Activated CD4-positive, alpha-beta T cell treated with anti-CD3 and anti-CD28 coated beads, Interleukin-2, amount 50 U/mL, for 4 hours (primary cell): Measurements from ENCODE around the gene GPATCH4.
"Not testable (repeated sequence)": the region's sequence is repeated elsewhere in the genome, so short reads cannot be mapped to it uniquely, and the experiment has no call there.

Experiments
- DNase-seq, 2 experiments: peaks; one replicate each; pipeline ENCODE4 v3.0.0-alpha.2; 2020

GPATCH4 gene

DNA sequence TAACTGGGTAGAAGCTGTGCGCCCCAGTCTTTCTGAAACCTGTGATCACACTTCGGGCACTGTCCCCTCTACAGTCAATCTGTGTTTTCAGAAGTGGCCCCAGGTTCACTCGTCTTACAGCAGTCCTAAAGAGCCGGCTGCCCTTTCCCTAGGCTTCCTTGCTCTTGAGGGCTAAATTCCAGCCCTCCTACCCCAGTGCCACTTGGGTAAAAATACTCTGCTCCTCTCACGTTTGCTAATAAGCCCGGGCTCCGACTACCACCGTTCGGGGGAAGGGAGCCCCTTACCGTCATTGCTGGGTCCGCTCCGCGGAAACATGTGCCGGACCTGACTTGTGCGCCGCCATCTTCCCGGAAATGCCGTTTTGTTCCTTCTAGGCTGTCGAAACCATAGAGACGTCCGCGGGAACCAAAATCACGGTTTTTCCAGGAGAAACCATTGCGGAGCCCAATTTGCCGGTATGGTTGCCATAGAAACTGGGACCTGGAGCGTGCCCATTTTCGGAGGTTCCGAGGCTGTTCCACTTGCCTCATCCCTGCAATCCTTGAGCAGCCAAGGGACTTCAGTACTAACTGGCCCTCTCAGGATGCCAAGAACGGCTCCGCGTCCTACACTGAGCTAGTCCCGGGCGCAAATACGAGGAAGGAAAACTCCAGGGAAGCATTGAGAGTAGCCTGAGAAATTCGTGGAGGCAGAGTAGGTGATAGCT, at the start of gene GPATCH4:
TSS of gene GPATCH4 (minus strand) at position 358 of the 709 bp plus-strand sequence.
- DNase-seq = peak; percentile 71 to 78

DNA sequence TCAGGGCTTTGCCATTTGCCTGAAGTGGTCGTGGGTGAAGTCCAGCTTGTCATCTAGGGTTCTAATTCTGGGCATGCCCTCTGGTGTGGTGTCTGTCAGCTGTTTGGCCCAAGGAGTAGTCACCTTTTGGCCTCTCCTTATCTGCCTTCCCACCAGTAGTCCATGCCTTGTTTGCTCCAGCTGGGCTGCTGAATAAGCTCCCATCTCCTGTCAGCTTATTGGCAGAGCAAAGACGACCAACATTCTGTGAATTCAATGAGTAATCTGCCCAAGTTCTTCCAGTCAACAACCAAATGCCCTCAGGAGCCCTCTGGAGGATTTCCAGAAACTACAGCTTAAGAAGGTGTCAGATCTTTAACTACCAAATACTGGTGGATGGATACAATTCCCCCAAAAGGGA, 47.7 kb upstream of the GPATCH4 start:
- no peak for DNase-seq

DNA sequence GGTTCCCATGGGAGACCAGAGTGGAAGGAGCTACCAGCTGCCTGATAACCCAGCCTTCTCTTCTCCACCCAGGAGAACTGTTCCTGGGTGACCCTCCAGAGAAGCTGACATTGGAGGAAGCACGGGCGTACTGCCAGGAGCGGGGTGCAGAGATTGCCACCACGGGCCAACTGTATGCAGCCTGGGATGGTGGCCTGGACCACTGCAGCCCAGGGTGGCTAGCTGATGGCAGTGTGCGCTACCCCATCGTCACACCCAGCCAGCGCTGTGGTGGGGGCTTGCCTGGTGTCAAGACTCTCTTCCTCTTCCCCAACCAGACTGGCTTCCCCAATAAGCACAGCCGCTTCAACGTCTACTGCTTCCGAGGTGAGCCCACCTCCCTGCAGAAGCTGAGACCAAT, 47.2 kb upstream of the GPATCH4 start:
- DNase-seq = no peak

DNA sequence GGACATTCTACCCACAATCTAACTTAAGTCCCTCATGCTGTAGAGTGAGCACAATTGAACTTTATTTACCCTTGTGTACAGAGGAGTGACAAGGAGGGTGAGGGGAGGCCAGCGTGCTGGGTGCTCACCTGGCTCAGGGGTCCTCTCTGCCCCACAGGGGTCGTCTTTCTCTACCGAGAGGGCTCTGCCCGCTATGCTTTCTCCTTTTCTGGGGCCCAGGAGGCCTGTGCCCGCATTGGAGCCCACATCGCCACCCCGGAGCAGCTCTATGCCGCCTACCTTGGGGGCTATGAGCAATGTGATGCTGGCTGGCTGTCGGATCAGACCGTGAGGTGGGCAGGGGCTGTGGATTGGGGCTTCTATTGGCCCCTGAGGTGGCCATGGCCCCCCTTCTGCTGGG, 46.1 kb upstream of the GPATCH4 start:
- DNase-seq = no peak

DNA sequence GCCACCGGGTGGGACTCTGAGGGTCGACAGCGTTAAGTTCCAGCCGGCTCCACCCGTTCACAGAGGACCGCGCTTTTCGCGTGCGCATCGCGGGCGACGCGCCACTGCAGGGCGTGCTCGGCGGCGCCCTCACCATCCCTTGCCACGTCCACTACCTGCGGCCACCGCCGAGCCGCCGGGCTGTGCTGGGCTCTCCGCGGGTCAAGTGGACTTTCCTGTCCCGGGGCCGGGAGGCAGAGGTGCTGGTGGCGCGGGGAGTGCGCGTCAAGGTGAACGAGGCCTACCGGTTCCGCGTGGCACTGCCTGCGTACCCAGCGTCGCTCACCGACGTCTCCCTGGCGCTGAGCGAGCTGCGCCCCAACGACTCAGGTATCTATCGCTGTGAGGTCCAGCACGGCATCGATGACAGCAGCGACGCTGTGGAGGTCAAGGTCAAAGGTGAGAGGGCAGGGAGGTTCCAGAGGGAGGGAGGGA, 45.5 kb upstream of the GPATCH4 start:
- no peak for DNase-seq

DNA sequence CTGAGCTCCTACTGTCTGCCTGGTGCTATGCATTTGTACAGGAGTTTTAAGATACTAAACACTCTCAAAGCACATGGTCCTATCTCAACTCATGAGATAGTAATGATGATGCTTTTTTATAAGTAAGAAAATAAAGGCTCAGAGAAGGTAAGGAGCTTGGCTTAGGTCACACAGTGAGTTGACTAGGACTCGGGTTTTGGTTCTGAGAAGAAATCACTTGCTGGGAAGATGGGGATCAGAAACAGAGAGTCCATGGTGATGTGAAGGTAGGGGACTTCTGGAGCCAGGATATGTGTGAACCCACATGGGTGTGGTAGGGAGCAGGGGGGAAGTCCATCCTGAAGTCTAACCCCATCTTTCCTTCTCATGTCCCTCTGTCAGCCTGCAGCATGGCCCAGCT, 44.4 kb upstream of the GPATCH4 start:
- DNase-seq = no peak

DNA sequence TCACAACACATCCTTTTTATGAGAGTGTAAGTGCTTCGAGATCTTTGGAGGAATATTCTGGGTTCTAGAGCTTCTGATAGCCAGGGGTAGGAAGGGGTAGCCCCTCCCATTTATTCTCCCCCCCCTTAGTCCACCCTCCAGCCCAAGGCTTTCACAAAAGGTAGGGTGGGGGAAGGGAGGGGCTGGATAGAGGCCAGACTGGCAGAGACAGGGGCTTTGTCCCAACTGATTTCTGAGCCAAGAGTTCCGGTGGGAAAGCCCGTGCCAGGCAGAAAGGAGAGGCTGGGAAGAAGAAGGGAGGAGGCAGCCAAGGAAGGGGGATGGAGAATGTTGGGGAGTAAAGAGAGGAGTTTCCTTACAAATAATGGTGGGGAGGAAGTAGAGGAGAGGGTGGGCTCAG, 43.8 kb upstream of the GPATCH4 start:
- no peak for DNase-seq

DNA sequence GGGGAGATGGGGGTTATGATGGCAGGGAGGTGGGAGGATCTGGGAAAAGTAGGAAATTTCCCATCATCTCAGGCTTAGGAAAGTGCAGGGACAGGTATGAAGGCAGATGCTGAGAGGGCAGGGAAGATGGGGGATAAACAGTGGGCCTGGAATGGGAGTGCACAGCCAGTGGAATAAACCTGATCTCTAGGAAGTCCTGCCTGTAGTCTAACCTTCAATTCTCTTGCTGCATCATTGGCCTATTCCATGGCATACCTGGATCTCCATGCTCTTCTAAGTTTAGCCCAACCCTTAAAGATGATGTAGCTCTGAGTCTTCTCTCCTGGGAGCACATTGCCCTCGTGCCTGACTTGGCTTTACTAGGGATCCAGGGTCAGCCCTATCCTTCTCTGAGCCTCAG, 43.4 kb upstream of the GPATCH4 start:
- DNase-seq = no peak

DNA sequence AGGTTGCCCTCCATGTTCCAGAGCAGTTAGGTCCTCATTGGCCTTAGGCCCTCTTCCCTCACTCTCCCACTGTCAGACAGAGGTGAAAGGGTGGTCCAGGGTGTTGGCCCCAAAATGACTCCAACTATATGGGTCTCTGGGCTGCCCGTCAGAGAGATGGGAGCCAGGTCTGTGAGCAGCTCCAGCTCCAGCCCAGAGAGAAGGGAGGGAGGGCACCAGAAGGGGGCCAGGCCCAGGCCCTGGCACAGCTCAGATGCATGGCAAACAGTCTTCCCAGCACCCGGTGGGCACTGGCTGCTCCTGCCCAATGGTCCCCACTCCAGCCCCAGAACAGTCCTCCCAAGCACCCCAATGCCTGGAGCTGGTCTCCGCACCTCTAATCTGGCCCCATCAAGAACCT, 42.9 kb upstream of the GPATCH4 start:
- DNase-seq = no peak

DNA sequence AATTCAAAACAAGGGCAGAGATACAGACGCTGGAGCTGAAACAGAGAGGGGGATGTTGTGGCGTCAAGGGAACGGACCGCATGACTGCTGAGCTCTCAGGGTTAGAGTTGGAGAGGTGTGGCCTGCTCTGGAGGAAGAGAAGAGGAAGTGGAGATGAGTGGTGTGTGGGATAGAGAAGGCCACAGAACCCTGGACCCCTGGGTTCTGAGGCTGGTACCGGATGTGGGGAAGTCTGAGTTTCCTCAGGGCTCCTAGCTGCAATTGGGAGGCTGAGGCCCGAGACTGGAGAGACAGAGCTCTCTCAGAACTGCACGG, 42.5 kb upstream of the GPATCH4 start:
- no peak for DNase-seq

DNA sequence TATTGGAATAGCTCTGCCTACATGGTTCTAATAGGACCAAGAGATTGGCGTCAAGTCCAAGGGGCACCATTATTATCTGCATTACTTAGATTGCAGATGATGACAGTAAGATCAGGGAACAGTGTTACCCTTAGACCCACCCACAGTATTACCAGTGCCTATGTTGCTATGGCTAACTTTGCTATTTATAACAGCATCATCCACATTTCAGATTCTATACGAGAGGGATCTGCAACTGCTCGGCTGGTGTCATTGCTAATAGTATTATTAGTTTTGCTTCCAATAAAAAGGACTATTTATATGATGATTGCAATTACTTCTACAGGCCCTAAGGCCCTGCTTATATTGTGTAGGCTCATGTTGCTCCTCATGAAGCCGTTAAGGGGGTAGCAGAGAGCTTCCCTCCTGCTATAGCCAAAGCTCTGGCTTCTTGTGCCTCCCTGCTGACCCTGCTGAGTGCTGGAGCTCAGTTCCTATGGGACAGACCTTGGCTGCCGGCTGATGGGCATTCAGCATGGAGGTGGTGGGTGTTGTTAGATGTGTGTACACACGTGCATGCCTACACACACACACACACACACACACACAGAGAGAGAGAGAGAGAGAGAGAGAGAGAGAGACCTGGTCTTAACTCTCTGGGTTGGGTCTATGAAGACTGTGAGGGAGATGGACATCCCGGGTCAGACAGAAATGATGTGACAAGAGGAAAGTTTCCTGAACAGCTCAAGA, 41.9 kb upstream of the GPATCH4 start:
- DNase-seq = no peak

DNA sequence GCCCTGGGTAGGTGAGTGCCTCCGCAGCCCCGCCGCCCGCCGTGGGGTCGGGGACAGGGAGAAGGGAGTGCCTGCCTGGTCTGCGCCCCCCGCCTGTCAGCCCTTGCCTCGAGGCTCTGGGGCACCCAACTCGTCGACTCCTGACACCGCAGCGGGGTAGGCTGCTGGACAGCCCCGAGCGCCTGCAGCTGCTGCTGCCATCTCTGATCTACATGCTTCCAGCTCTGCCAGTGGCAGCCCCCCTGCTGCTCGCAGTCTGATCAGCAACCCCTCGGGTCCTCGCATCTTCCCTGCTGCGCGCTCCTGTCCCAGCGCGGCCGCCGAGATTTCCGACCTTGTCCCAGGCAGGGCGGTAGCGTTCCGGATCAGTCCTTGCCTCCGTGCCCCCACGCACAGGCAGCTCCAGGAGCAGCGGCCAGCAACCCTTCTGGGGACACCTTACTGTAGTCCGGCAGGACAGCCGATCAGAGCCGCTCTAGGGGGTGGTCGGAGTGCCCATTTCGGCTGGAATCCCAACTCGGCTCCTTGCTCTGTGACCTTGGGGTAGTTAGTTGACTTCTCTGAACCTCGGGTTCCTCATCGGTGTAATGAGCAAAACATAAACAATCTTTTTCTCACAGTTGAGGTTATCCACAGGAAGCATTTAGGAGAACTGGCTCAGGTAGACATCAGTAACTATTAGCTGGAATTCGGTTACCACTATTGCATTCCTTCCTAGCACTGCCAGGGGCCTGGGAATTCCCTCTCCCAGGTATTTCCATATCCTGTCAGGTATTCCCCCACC, 41.2 kb upstream of the GPATCH4 start:
- no peak for DNase-seq

DNA sequence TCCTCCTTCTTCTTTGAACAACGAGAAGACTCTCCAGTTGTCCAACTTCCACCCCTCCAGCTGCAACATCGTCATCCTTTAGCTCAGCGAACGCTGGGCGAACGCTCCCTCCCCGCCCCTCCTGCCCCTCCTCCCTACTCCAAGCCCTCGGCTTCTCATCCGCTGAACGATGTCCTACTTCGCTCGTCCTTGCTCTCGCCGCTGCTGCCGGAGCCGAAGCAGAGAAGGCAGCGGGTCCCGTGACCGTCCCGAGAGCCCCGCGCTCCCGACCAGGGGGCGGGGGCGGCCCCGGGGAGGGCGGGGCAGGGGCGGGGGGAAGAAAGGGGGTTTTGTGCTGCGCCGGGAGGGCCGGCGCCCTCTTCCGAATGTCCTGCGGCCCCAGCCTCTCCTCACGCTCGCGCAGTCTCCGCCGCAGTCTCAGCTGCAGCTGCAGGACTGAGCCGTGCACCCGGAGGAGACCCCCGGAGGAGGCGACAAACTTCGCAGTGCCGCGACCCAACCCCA, 40.5 kb upstream of the GPATCH4 start, which contains the start of gene BCAN:
TSS of gene BCAN (plus strand) at position 357 of the 504 bp plus-strand sequence. CDS start 3,938 bp downstream, outside the sequence.
- no peak for DNase-seq

DNA sequence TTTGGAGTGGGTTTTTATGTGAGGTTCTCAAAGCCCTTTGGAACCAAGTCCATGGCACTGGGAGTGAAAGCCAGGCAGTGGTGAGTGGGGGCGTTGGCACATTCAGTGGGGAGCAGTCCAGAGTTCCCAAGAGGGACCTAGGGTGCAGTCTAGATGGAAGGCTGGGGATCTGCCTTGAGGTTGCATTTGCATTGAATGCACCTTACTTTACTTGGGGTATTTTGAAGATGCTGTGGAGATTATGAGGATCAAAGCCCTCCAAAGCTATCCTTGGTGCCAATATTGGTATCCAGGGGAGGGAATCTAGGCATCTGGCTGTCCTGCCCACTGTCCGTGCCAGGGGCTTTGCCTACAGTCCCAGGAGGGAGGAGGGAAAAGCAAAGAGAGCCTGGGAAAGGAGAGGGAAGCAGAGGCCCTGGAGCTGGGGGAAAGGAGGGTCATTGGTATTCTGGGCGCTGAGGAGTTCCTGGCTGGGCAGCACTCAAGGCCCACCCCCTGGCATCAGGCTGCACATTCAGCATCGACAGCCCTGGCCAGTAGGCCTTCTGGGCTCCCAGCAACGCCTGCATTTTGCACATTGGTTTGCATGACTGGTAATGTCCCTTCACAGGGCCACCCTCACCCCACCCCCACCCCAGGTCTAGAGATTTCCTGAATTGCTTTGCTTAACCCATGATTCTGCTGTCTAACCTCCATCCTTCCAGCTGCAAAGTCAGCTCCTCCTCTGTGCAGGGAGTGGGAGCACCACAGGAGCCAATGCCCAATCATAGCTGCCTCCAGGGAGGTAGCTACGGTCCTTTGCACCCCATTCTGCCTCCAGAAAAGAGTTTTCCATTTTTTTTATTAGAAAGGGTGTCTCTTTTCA, 39.8 kb upstream of the GPATCH4 start:
- no peak for DNase-seq

DNA sequence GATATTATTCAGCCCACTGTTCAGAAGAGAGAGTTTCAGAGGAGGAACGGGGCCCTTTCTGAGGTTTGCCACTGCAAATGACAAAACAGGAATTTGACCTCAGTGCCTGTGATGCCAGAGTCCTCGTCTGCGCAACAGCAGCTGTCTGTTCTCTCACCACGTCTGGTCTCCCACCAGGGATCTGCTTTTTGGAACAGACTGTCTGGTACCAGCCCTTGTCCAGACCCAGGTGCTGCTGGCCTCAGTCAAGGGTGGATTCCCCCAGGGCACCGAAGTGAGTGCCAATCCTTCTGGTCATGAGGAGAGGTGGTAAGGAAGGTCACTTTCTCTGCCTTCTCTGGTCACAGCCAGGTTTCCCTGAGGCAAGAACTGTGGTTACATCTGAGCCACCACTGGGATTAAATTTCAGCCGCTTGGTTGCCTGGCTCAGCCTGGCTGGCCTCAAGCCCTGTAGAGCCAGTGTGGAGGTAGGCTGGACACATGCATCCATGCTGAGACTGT, 38.4 kb upstream of the GPATCH4 start:
- DNase-seq = no peak

DNA sequence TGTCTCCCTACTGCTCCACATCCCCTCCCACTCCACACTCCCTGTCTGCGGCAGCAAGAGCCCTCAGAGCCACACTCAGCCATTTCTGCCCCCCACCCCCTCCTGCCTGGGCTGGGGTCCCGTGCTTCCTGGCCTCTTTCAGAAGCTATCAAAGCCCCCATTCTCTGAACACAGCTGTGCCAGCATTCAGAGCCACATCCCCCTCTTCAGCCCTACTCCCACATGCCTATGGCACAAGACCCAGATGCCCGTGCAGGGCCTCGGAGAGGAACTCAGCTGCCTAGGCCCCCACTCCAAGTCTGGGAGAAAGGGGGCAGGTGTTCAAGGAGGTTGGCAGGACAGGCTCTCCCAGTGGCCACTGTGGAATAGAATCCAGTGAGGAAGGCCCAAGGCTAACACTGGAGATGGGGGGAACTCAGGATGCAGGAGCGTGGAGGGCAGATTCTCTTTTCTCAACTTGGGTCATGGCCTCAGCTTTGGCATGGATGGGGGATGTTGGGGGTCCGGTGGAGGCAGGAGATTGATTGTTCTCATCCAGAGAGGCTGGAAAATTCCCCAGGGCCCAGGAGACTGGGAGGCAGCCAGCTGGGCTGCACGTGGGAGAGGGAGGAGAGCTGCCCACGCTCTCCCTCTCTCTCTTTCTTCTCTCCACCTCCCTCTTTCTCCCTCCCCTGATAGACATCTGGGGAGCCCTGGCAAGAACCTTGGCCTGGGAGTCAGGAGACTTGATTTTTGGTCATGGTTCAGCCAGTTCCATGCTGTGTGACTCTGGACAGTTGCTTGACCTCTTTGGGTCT, 37.1 kb upstream of the GPATCH4 start:
- DNase-seq = no peak

DNA sequence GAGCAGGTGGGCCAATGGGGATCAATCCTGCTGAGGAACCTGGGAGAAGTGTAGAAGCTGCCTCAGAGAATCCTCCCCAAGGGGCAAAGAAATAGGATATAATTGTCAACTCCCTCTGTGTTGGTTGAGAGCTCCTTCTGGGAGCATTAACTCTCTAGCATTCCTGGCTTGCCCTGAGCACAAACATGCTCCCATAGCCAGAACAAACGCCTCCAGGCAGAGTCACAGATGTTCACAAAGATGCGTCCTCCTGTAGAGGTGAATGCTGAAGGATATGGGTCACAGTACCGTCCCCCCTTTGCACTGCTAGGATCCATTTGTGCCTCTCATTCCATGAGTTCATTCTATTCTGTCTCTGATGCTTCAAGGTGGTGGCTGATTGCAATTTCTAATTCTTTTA, 31.1 kb upstream of the GPATCH4 start:
- no peak for DNase-seq

DNA sequence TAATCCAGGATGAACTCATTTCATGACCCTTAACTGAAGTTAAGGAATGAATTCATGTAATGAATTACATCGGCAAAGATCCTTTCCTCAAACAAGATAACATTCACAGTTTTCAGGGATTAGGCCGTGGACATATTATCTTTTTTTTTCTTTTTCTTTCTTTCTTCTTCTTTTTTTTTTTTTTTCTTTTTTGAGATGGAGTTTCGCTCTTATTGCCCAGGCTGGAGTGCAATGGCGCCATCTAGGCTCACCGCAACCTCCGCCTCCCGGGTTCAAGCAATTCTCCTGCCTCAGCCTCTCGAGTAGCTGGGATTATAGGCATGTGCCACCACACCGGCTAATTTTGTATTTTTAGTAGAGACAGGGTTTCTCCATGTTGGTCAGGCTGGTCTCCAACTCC, 29.9 kb upstream of the GPATCH4 start:
- not testable (repeated sequence) for DNase-seq

DNA sequence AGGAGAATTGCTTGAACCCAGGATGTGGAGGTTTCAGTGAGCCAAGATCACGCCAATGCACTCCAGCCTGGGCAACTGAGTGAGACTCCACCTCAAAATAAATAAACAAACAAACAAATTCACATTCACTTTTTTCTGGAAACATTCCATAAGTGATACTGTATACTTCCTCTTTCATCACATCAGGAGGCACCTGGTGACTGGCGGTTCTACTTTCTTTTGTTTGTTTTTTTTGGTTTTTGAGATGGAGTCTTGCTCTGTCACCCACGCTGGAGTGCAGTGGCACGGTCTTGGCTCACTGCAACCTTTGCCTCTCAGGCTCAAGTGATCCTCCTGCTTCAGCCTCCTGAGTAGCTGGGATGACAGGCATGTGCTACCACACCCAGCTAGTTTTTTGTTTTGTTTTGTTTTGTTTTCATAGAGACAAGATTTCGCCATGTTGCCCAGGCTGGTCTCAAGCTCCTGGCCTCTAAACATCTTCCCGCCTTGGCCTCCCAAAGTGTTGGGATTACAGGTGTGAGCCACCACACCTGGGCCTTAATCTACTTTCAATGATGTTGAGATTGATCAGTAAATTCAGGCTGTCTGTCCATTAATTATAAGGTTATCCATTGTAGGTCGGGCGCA, 28.7 kb upstream of the GPATCH4 start:
- DNase-seq = no peak

DNA sequence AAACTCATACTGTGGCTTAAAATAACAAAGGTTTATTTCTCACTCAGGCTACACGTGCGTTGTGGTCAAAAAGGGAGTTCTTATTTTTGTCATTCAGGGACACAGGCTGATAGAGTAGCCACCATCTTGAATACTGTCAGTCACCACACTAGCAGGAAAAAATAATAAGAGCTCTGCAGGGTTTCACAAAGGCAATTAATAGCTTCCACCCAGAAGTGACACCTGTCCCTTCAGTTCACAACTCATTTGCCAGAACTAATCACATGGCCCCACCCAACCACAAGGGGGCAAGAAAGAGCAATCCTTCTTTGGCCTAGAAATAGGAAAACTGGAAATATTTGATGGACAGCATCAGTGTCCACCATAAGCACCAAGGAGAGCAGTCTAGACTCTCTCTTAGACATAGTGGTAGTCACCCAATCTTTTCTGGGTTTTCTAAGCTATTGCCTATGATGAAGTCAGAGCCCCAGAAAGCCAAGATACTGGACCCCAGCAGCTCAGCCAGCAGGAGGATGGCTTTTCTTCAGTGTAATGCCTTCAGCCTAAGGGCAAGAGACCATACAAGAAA, 26.1 kb upstream of the GPATCH4 start:
- DNase-seq = peak in 1 of 2 experiments; percentile 21

DNA sequence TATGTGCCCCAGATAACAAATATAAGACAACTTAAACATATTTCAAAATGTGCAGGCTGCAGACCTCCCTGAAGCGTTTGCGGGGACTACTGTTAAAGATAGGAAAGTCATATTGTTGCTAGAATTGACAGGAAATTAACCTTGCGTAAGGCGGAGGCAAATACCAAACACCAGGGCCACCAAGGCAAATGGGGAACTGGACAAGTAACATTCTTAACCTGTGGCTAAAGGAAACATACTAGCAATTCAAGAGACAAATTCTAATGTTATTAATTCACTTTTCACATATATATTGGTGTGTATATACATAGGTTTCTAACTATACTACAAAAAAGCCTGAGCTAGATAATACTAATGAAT, 24.8 kb upstream of the GPATCH4 start:
- no peak for DNase-seq
